Naive B cell (primary cell): Measurements from ENCODE around the gene CWC27. TPM values are rescaled to one million over a fixed set of nuclear protein-coding genes. Genes with fewer than 3 reads are reported as not detected.
"Not testable (repeated sequence)": the region's sequence is repeated elsewhere in the genome, so short reads cannot be mapped to it uniquely, and the experiment has no call there.

Experiments
- ATAC-seq, 2 donors: fragments of 150-1000 bp; cut with Tn5 transposase; 2 replicates each; pipeline ENCODE4 v1.10.0; 2021; ENCODE audit warnings: low read depth in 2 of 2, mild to moderate bottlenecking in 2 of 2, moderate library complexity in 2 of 2
- DNase-seq: peaks from one replicate; pipeline ENCODE4 v3.0.0; 2022
- H3K27ac Mint-ChIP-seq, 6 donors: one replicate each; pipeline ENCODE4 v1.8.0; 2020 to 2022; ENCODE audit warnings: mild to moderate bottlenecking in 6 of 6, mixed read lengths in 6 of 6, moderate library complexity in 5 of 6, inconsistent platforms in 2 of 6
- H3K27me3 Mint-ChIP-seq, 3 donors: one replicate each; pipeline ENCODE4 v1.8.0; 2021 to 2022; ENCODE audit warnings: mixed read lengths in 3 of 3, mild to moderate bottlenecking in 1 of 3
- H3K36me3 Mint-ChIP-seq, 2 donors: one replicate each; pipeline ENCODE4 v1.8.0; 2020 to 2022; ENCODE audit warnings: mixed read lengths in 2 of 2, inconsistent platforms in 1 of 2, mild to moderate bottlenecking in 1 of 2
- H3K4me1 Mint-ChIP-seq, 3 donors: one replicate each; pipeline ENCODE4 v1.8.0; 2020 to 2022; ENCODE audit warnings: mixed read lengths in 3 of 3, inconsistent platforms in 1 of 3, mild to moderate bottlenecking in 1 of 3, moderate library complexity in 1 of 3
- H3K4me3 Mint-ChIP-seq, 8 donors: one replicate each; pipeline ENCODE4 v1.8.0; 2020 to 2022; ENCODE audit warnings: mild to moderate bottlenecking in 8 of 8, mixed read lengths in 8 of 8, moderate library complexity in 8 of 8, inconsistent platforms in 2 of 8
- H3K9me3 Mint-ChIP-seq, 7 donors: one replicate each; pipeline ENCODE4 v1.8.0; 2020 to 2022; ENCODE audit warnings: mixed read lengths in 7 of 7, mild to moderate bottlenecking in 5 of 7, inconsistent platforms in 2 of 7, moderate library complexity in 1 of 7
- polyA plus RNA-seq, 6 donors: library from polyadenylated mRNA; unstranded; fragments of 300-500 nt; fragmentation: Illumina TruSeq; gene quantifications; one replicate each; pipeline ENCODE4 v1.2.3, GENCODE V29; 2021; ENCODE audit warnings: low read depth in 6 of 6

Gene CWC27
- polyA plus RNA-seq, 6 donors from 2014 or later, result 26.5 to 43.5 (median 35.1) TPM

DNA sequence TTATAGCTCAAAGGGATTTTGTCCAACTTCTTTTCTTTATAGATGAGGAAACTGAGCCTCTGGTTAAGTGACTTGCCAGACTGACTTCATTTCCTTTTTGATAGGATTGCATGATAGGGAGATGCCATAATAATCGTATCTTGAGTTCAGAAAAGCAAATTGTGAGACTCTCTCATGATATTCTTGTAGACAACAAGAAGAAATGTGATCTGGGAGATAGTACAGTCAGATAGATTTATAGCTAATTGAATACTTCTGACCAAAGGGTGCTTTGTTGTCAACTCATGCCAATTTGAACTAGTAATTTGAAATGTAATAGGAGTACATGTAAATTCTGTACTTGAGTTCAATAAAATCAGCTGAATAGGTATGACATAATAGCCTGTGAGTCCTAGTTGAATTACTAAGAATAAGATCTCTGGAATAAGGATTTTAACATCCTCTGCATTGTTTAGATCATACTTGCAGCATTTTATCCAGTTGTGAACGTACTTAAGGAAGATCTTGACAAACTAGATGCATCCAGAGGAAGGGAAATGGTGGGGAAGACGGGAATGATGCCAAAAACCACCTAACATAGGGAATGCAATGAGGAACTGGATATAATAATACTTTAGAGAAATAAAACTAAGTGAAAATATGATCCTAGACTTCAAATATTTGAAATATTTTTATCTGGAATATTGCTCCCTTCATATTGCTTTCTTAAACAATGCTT lies 25.5 kb downstream of the CWC27 start:
- Mint-ChIP-seq H3K36me3 (peaks cover 8 to 9% of the 10 kb centered on the region in 2 donors), H3K27me3 (no peaks in the 10 kb centered on the region), H3K27ac (no peak overlapping the region), H3K4me3 (no peak overlapping the region), H3K9me3 (no peaks in the 10 kb centered on the region), H3K4me1 (no peaks in the 10 kb centered on the region)
- ATAC-seq (no peak), DNase-seq (no peak)

DNA sequence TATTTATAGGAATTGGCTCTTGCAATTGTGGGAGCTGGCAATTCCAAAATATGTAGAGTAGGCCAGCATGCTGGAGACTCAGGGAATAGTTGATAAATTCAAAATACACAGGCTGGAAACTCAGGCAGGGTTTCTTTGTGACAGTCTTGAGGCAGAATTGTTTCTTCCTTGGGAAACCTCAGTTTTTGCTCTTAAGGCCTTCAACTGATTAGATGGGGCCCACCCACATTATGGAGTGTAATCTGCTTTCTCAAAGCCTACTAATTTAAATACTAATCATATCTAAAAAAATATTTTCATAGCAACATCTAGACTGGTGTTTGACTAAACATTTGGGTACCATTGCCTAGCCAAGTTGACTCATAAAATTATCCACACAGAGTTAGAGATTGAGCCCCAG lies 27.6 kb downstream of the CWC27 start:
- no peak for ATAC-seq
- Mint-ChIP-seq H3K36me3 (peaks cover 0 to 9% of the 10 kb centered on the region in 2 donors), H3K27ac (no peak overlapping the region), H3K9me3 (no peaks in the 10 kb centered on the region), H3K4me1 (no peaks in the 10 kb centered on the region), H3K4me3 (no peak overlapping the region), H3K27me3 (no peaks in the 10 kb centered on the region)
- no peak for DNase-seq

DNA sequence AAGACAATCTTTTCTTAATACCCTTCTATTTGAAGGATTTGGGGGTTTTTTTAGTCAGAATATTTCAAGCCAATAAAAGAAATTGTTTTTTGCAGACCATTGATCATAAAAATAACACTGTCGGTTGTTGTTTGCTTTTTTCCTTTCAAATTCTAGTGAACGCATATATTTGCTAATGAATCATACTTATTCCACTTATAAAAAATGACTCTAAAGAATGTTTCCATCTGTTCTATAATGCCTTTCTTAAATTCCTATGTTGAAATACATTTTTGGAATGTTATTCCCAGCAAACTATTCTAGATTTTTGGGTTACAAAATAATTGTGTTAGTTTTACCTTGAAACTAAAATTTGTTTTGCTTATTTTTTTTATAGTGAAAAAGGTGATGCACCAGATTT lies 32.2 kb downstream of the CWC27 start:
- no peak overlapping the region for H3K4me3 Mint-ChIP-seq
- no peak overlapping the region for H3K27ac Mint-ChIP-seq
- no peaks in the 10 kb centered on the region for H3K4me1 Mint-ChIP-seq
- DNase-seq, result no peak
- no peak for ATAC-seq
- H3K9me3 Mint-ChIP-seq, result no peaks in the 10 kb centered on the region
- H3K27me3 Mint-ChIP-seq, result no peaks in the 10 kb centered on the region
- H3K36me3 Mint-ChIP-seq, result no peaks in the 10 kb centered on the region

DNA sequence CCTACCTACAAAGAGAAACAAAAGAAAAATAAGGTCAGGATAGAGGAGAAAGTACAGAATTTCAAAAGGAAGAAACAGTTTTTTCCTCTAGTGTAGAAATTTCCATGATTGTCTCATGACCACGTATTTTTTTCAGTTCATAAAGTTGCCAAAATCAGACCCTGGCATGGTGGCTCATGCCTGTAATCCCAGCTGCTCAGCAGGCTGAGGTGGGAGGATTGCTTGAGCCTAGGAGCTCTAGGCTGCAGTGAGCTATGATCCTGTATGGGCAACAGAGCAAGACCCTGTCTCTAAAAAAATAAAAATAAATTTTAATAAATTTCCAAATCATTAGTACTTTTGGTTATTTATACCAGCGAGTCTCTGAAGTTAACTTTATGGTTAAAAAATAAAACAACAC lies 37.8 kb downstream of the CWC27 start:
- Mint-ChIP-seq H3K4me3 (no peak overlapping the region), H3K36me3 (peaks cover 9 to 11% of the 10 kb centered on the region in 2 donors), H3K27ac (no peak overlapping the region), H3K27me3 (no peaks in the 10 kb centered on the region), H3K4me1 (no peaks in the 10 kb centered on the region), H3K9me3 (no peaks in the 10 kb centered on the region)
- no peak for DNase-seq
- no peak for ATAC-seq

DNA sequence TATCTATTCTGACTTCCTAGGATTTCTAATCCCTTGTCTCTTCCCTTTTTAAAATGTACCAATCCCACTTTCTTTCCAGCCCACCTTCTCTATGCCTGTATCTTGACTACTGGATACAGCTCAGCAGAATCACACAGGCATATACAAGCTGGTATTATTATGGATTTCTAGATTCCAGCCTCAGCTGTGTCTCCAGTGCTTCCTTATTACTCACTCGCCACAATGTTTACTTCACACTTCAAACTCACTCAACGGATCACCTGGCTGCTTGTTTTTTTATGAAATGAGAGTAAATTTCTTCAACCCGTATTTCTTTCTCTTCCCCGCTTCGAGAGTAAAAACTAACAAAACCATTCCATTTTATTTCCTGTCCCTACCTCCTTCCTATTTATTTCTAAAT lies 38.8 kb downstream of the CWC27 start:
- Mint-ChIP-seq H3K36me3 (peaks cover 9 to 11% of the 10 kb centered on the region in 2 donors), H3K9me3 (no peaks in the 10 kb centered on the region), H3K4me1 (no peaks in the 10 kb centered on the region), H3K4me3 (no peak overlapping the region), H3K27me3 (no peaks in the 10 kb centered on the region), H3K27ac (no peak overlapping the region)
- no peak for ATAC-seq
- no peak for DNase-seq

DNA sequence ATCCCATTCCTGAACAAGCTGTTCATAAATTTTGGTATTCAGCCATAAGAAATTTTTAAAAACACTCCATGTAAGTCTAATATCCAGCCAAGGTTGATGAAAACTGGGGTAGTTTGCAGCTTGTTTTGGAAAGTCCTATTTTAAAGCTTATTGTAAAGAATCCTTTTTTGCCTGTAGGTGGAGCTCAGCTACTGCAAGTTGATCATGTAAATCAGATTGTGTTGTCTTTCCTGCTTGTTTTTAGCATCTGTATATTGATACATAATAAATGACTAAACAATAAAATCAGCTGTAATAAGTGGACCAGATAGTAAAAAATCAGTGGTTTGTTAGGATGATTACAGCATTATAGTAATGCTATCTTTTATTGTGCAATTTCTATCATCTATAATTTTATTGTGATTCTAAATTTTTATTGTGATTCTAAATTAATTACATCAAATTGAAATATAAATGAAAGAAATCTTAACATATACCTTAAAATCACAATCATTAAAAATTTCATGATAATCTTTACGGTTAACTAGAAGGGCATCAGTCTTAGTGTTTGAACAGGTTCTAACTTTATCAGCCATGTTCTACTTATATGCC lies 42.4 kb downstream of the CWC27 start:
- Mint-ChIP-seq H3K27ac (no peak overlapping the region), H3K36me3 (peaks cover 9 to 20% of the 10 kb centered on the region in 2 donors), H3K4me1 (no peaks in the 10 kb centered on the region), H3K27me3 (no peaks in the 10 kb centered on the region), H3K9me3 (no peaks in the 10 kb centered on the region), H3K4me3 (no peak overlapping the region)
- ATAC-seq (peak in 1 of 2 donors; percentile 51), DNase-seq (peak; percentile 22)

DNA sequence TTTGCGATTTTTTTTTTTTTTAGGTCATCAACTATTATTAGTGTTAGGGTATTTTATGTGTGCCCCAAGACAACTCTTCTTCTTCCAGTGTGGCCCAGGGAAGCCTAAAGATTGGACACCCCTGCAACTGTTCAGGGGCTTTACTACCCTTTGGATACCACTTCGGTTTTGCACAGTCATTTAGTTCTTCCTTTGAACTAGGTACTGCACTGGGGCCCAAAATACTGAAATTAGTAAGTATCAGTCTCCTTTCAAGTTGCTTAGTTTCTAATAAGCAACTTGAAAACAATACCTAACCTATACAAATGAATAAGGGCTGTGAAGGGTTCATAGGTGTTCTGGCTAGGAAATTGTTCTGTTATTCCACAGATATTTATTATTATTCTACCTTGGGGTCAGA lies 45.3 kb downstream of the CWC27 start:
- Mint-ChIP-seq H3K27me3 (no peaks in the 10 kb centered on the region), H3K27ac (no peak overlapping the region), H3K36me3 (peaks cover 0 to 21% of the 10 kb centered on the region in 2 donors), H3K4me3 (no peak overlapping the region), H3K4me1 (no peaks in the 10 kb centered on the region), H3K9me3 (no peaks in the 10 kb centered on the region)
- DNase-seq (no peak), ATAC-seq (no peak)

DNA sequence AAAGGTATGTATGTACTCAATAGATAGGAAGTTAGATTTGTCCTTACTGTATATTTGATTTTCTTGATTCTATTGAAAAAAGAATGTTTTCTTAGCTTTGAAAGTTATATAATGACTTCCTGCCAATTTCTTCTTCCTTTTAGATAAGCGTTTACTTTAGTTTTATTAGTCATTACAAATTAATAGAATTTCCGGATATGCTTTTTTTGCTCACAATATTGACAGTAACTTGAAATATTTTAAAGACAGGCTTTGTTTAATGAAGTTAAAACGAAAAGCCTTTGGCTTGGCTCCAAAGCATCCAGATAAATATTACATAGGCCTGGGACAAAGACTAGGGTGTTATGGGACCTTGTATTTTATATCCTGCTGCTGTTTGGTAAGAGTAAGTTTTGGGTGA lies 49.5 kb downstream of the CWC27 start:
- Mint-ChIP-seq H3K27ac (no peak overlapping the region), H3K36me3 (peaks cover 7 to 21% of the 10 kb centered on the region in 2 donors), H3K27me3 (no peaks in the 10 kb centered on the region), H3K9me3 (no peaks in the 10 kb centered on the region), H3K4me3 (no peak overlapping the region), H3K4me1 (peaks cover 11 to 18% (median 13%) of the 10 kb centered on the region in 3 donors)
- no peak for ATAC-seq
- DNase-seq, result no peak

DNA sequence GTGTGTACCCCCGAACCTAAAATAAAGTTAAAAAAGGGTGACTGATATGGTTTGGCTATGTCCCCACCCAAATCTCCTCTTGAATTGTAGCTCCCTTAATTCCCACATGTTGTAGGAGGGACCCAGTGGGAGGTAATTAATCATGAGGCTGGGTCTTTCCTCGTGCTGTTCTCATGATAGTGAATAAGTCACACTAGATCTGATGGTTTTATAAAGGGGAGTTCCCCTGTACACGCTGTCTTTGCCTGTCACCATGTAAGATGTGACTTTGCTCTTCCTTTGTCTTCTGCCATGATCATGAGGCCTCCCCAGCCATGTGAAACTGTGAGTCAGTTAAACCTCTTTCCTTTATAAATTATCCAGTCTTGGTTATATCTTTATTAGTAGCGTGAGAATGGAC lies 50.6 kb downstream of the CWC27 start:
- not testable (repeated sequence) for H3K9me3 Mint-ChIP-seq, DNase-seq, H3K4me3 Mint-ChIP-seq, H3K27me3 Mint-ChIP-seq, ATAC-seq, H3K27ac Mint-ChIP-seq
- H3K36me3 Mint-ChIP-seq, result peaks cover 7 to 21% of the 10 kb centered on the region in 2 donors
- H3K4me1 Mint-ChIP-seq, result peaks cover 11 to 18% (median 13%) of the 10 kb centered on the region in 3 donors

DNA sequence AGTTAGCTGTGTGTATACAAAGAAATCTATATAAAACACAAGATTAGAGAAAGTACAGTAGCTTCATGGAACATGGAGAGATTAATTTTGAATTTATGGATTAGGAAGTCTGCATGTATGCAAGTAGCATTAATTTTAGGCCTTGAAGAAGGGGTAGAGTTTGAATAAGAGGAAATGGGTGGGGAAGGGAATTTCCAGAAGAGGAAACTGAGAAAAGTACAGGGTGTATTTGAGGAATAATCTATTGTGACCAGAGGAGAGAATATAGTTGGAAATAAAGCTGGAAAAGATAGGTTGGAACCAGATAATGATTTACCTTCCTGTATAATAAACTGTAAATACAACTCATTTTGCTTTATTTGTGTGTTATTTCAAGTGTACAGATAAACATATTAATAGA lies 53.6 kb downstream of the CWC27 start:
- peaks cover 4 to 7% of the 10 kb centered on the region in 2 donors for H3K36me3 Mint-ChIP-seq
- H3K27me3 Mint-ChIP-seq, result no peaks in the 10 kb centered on the region
- no peaks in the 10 kb centered on the region for H3K9me3 Mint-ChIP-seq
- ATAC-seq (peak; percentile 34 to 58), DNase-seq (no peak)
- H3K4me1 Mint-ChIP-seq, result peaks cover 13 to 30% (median 17%) of the 10 kb centered on the region in 3 donors
- peak overlapping the region in 6 of 8 donors; percentile 42 to 77 (median 56) for H3K4me3 Mint-ChIP-seq
- H3K27ac Mint-ChIP-seq, result peak overlapping the region in 4 of 6 donors; percentile 1 to 63 (median 8)

DNA sequence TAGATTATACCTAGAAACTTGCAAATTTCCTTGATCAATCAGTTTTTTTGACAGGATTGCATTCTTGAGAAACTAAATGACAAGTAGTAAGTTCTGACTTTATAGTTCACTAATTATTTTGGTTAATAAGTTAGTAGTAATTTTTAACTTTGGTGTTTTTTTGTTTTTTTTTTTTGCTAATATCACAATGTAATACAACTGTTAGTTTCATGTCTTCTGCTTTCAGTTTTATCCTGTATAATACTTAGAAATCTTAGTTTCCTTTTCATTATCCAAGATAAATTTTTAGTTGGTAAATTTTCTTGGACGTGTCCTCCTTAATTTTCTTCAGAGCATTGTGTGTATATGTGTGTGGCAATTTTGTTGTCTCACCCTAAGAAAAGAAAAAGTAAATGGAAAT lies 57.8 kb downstream of the CWC27 start:
- H3K27ac Mint-ChIP-seq, result peak overlapping the region in 1 of 6 donors; percentile 56
- DNase-seq, result no peak
- peaks cover 4 to 8% of the 10 kb centered on the region in 2 donors for H3K36me3 Mint-ChIP-seq
- no peaks in the 10 kb centered on the region for H3K27me3 Mint-ChIP-seq
- peaks cover 0 to 2% (median 0%) of the 10 kb centered on the region in 7 donors for H3K9me3 Mint-ChIP-seq
- no peak for ATAC-seq
- H3K4me3 Mint-ChIP-seq, result no peak overlapping the region
- peaks cover 11 to 22% (median 16%) of the 10 kb centered on the region in 3 donors for H3K4me1 Mint-ChIP-seq

DNA sequence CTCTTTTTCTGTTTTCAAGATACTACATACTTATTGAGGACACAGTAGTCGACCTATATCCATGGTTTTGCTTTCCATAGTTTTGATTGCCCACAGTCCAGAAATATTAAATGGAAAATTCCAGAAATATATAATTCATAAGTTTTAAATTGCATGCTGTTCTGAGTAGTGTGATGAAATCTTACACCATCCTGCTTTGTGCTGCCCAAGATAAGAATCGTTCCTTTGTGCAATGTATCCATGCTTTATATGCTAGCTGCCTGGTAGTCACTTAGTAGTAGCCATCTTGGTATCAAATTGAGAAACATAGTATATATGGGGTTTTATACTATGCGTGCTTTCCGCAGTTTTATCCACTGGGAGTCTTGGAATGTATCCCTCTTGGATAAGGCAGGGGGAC lies 59.0 kb downstream of the CWC27 start:
- DNase-seq, result no peak
- Mint-ChIP-seq H3K27ac (no peak overlapping the region), H3K36me3 (peaks cover 0 to 8% of the 10 kb centered on the region in 2 donors), H3K4me1 (peaks cover 0 to 12% (median 6%) of the 10 kb centered on the region in 3 donors), H3K9me3 (peaks cover 0 to 2% (median 0%) of the 10 kb centered on the region in 7 donors), H3K4me3 (no peak overlapping the region), H3K27me3 (no peaks in the 10 kb centered on the region)
- ATAC-seq, result no peak

DNA sequence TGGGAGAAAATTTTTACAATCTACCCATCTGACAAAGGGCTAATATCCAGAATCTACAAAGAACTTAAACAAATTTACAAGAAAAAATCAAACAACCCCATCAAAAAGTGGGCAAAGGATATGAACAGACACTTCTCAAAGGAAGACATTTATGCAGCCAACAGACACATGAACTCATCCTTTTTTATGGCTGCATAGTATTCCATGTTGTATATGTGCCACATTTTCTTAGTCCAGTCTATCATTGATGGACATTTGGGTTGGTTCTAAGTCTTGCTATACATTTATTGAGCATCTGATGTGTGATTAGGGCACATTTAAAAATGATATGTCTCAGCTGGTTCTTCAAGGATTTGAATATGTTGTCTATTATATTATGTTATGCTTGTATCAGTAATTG lies 61.9 kb downstream of the CWC27 start:
- not testable (repeated sequence) for H3K27me3 Mint-ChIP-seq, H3K4me3 Mint-ChIP-seq, ATAC-seq, H3K4me1 Mint-ChIP-seq, H3K27ac Mint-ChIP-seq, H3K36me3 Mint-ChIP-seq, H3K9me3 Mint-ChIP-seq, DNase-seq

DNA sequence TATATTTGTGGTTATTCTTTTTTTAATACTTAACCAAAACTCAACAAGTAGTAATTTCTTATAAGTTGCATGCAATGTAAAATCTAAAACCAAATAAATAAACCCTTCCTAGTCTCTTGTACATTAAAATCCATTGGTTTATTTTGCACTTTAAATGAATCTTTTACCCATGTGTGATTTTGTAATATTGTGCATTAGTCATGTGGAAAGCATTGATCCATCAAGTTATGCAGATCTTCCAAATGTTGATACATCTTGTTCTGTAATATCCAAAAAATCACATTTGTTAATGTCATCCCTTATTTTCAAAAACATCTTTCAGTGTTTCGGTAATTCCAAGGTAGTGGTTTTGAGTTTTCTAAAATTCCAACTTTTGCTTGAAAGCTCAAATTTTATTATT lies 63.3 kb downstream of the CWC27 start:
- no peak for ATAC-seq
- H3K4me1 Mint-ChIP-seq, result no peaks in the 10 kb centered on the region
- H3K27me3 Mint-ChIP-seq, result no peaks in the 10 kb centered on the region
- no peak overlapping the region for H3K4me3 Mint-ChIP-seq
- DNase-seq, result no peak
- H3K36me3 Mint-ChIP-seq, result peaks cover 6 to 8% of the 10 kb centered on the region in 2 donors
- H3K27ac Mint-ChIP-seq, result no peak overlapping the region
- H3K9me3 Mint-ChIP-seq, result peaks cover 0 to 2% (median 0%) of the 10 kb centered on the region in 7 donors
